Heart right ventricle (tissue), 16 donors: ENCODE data around the gene LGALS8. TPM values are rescaled to one million over a fixed set of nuclear protein-coding genes. Genes with fewer than 3 reads are reported as not detected.

Source experiments
- ATAC-seq, 8 donors: fragments of 200-7000 bp; cut with Tn5 transposase; one replicate each; pipeline ENCODE4 v1.9.1; 2020; ENCODE audit warnings: mild to moderate bottlenecking in 8 of 8, moderate library complexity in 8 of 8, moderate number of reproducible peaks in 1 of 8
- DNase-seq, 2 donors: peaks; one replicate each; pipeline ENCODE4 v3.0.0-alpha.2; 2020
- H3K27ac ChIP-seq, 10 donors: fragments of 200-600 bp; sonication (generic) in 2 of 10; one replicate each; pipeline versions ENCODE4 v1.5.0 to v1.8.0; 2020 to 2022; ENCODE audit warnings: mild to moderate bottlenecking in 3 of 10
- H3K27me3 ChIP-seq, 7 donors: fragments of 200-600 bp; one replicate each; pipeline ENCODE4 v1.8.0; 2021 to 2022; ENCODE audit warnings: mild to moderate bottlenecking in 2 of 7
- H3K36me3 ChIP-seq, 9 donors: fragments of 200-600 bp; sonication (generic) in 1 of 9; one replicate each; pipeline versions ENCODE4 v1.5.0 to v1.8.0; 2020 to 2022; ENCODE audit warnings: mild to moderate bottlenecking in 2 of 9
- H3K4me1 ChIP-seq, 9 donors: fragments of 200-600 bp; sonication (generic) in 1 of 9; one replicate each; pipeline versions ENCODE4 v1.5.0 to v1.8.0; 2020 to 2022; ENCODE audit warnings: mild to moderate bottlenecking in 4 of 9
- H3K4me3 ChIP-seq, 10 donors: fragments of 200-600 bp; sonication (generic) in 2 of 10; one replicate each; pipeline versions ENCODE4 v1.5.0 to v1.8.0; 2020 to 2022; ENCODE audit warnings: mild to moderate bottlenecking in 7 of 10, moderate library complexity in 2 of 10
- H3K9me3 ChIP-seq, 11 donors: fragments of 200-600 bp in 10 of 11; sonication (generic) in 2 of 11; one replicate each; pipeline versions ENCODE4 v1.5.0 to v1.8.0; 2013 to 2022; ENCODE audit warnings: mild to moderate bottlenecking in 2 of 11, control low read depth in 1 of 11, moderate library complexity in 1 of 11
- WGBS, 2 donors: extraction: QIAGEN DNeasy Blood & Tissue Kit; methylation state at CpG; one replicate each; pipeline ENCODE4 v1.1.7; 2013; ENCODE audit warnings: inconsistent platforms in 1 of 2; 5-methylcytosine and 5-hydroxymethylcytosine counted together
- intact Hi-C, 10 donors: fragments of 100-400 bp; cut with DNase I; formaldehyde crosslinking; loops; one replicate each; pipeline versions ENCODE4 v1.11.1 to v1.14.2; 2022
- polyA plus RNA-seq, 2 donors: library from polyadenylated mRNA; stranded (reverse); fragments of 200-250 nt; gene quantifications; one replicate each; pipeline ENCODE4 v1.2.3, GENCODE V29; 2013
- total RNA-seq, 10 donors: library from RNA; stranded (reverse); fragmentation: NEBNext Ultra II Directional in 3 of 10; extraction: Animal tissue kit (Norgen Biotek cat#: 25700) in 3 of 10; gene quantifications; one replicate each; pipeline versions ENCODE4 v1.2.1 to v1.2.4, GENCODE V29; 2021 to 2023
- TF ChIP-seq, protein P1 (sequence below), 9 donors: fragments of 200-600 bp; sonication (generic) in 2 of 9; IDR thresholded peaks; one replicate each; pipeline versions ENCODE4 v1.5.0 to v1.8.0; 2021 to 2022; ENCODE audit warnings: antibody characterized with exemption in 9 of 9, mild to moderate bottlenecking in 5 of 9, moderate library complexity in 1 of 9
- donor health status: Arrhythmogenic right ventricular cardiomyopathy.
- donor health status: ischemic (EF 13 %, LVEDD 7.1; RV severe dilation, severe dysfunction).
- donor health status: healthy with polysubstance abuse.
- donor health status: DM: no; HTN: yes; CAD: no.
- donor health status: DM: no; HTN: no; CAD: no.
- donor health status: ischemic (EF 25% LVEDD 6.9; RV normal size, moderate dysfunction).
- donor health status: ischemic (EF 25% LVEDD 5.7; RV mildly dilated, moderate dysfunction).
- donor health status: healthy.
- donor health status: DM: yes; HTN: yes; CAD: no.
- donor health status: Ischemic cardiomyopathy.
- donor health status: ischemic (EF 35%, LVEDD 5.7; RV mildly dilated, moderate dysfunction).
- donor health status: nonischemic (EF 11% LVEDD 7.7; RV severe dilation, severe dysfunction).
- donor health status: DM: yes; HTN: yes; CAD: no.
- donor health status: PGD.
- donor health status: ischemic (EF 29% LVEDD 5.4; RV normal size, mild dysfunction).
- donor health status: nonischemic (EF 23%, LVEDD 6.1; RV moderate dilation, normal function).

LGALS8 gene
- total and polyA plus RNA-seq, 12 donors: 36.7 to 107 (median 89.7) TPM

DNA sequence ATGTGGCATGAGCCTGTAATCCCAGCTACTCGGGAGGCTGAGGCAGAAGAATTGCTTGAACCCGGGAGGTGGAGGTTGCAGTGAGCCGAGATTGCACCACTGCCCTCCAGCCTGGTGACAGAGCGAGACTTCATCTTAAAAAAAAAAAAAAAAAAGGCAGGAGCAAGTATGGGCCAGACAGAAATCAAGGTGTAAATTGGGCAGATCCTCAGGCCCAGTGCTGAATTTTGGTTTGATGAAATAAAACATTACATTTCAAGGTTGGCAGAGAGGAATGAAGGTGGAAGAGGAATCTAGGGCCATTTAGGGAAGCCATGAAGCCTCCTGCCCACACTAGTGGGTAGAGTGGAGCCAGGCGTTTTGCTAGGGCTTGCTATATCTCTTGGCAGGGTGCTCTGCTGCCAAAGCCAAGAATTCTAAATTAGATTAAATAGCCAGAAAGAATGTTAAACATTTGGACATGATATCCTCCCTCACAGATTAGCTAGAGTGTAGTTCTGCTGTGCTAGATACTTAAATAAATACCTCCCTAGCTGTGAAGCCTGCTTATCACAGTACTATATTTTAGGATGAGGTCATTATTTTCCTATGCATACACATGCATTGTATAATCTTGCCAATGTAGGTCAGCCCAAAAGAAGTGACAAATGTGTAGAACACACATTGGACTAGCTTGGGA lies 16.6 kb upstream of the LGALS8 start:
- DNase-seq (peak in 1 of 2 donors; percentile 54), ATAC-seq (peak; percentile 80 to 96 (median 92))
- Histone ChIP-seq H3K4me3 (no peak overlapping the region), H3K36me3 (no peaks in the 10 kb centered on the region), H3K4me1 (peaks cover 0 to 19% (median 11%) of the 10 kb centered on the region in 9 donors), H3K27me3 (no peaks in the 10 kb centered on the region), H3K27ac (peak overlapping the region; percentile 36 to 90 (median 82)), H3K9me3 (no peaks in the 10 kb centered on the region)
- intact Hi-C loops: no loop called here
- WGBS, 2 donors: 43 to 58% methylated on average over 5 of the region's 5 CpGs
- TF ChIP-seq, protein P1, sequence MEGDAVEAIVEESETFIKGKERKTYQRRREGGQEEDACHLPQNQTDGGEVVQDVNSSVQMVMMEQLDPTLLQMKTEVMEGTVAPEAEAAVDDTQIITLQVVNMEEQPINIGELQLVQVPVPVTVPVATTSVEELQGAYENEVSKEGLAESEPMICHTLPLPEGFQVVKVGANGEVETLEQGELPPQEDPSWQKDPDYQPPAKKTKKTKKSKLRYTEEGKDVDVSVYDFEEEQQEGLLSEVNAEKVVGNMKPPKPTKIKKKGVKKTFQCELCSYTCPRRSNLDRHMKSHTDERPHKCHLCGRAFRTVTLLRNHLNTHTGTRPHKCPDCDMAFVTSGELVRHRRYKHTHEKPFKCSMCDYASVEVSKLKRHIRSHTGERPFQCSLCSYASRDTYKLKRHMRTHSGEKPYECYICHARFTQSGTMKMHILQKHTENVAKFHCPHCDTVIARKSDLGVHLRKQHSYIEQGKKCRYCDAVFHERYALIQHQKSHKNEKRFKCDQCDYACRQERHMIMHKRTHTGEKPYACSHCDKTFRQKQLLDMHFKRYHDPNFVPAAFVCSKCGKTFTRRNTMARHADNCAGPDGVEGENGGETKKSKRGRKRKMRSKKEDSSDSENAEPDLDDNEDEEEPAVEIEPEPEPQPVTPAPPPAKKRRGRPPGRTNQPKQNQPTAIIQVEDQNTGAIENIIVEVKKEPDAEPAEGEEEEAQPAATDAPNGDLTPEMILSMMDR (IDR thresholded peaks at IDR 0.05): no peak

DNA sequence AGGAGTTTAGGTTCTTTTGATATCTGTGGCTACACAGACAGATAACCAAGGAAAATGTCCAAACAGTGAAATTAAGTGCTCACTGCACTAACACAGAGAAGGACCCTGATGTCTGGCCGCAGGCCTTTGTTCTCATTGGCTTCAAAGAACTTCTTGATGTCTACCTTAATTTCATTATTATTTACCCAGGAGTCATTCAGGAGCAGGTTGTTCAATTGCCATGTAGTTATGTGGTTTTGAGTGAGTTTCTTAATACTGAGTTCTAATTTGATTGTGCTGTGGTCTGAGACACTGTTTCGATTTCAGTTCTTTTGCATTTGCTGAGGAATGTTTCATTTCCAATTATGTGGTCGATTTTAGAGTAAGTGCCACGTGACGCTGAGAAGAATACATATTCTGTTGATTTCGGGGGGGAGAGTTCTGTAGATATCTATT lies 15.2 kb upstream of the LGALS8 start:
- no peaks in the 10 kb centered on the region for H3K9me3 ChIP-seq
- DNase-seq: no peak
- no peaks in the 10 kb centered on the region for H3K36me3 ChIP-seq
- TF ChIP-seq, protein P1 (IDR thresholded peaks at IDR 0.05): no peak
- H3K4me1 ChIP-seq: peaks cover 0 to 8% (median 0%) of the 10 kb centered on the region in 9 donors
- WGBS, 2 donors: 85 to 87% methylated on average over 6 of the region's 6 CpGs
- peak overlapping the region in 4 of 10 donors; percentile 28 to 82 (median 64) for H3K27ac ChIP-seq
- no peak for ATAC-seq
- intact Hi-C loops: no loop called here
- no peaks in the 10 kb centered on the region for H3K27me3 ChIP-seq
- H3K4me3 ChIP-seq: no peak overlapping the region

GRCh38 chr1:236509203-236509602 lies 14.6 kb upstream of the LGALS8 start:
- Histone ChIP-seq H3K9me3 (no peaks in the 10 kb centered on the region), H3K27me3 (no peaks in the 10 kb centered on the region), H3K4me1 (peaks cover 0 to 8% (median 0%) of the 10 kb centered on the region in 9 donors), H3K4me3 (no peak overlapping the region), H3K36me3 (no peaks in the 10 kb centered on the region), H3K27ac (peak overlapping the region in 1 of 10 donors; percentile 82)
- DNase-seq (no peak), ATAC-seq (no peak)
- TF ChIP-seq, protein P1 (IDR thresholded peaks at IDR 0.05): no peak
- intact Hi-C loops: no loop called here
- 90 to 98% methylated on average over 1 of the region's 1 CpG for WGBS, 2 donors

- intact Hi-C loops: no loop called here
- H3K27me3 ChIP-seq: no peaks in the 10 kb centered on the region
- no peak for DNase-seq
- H3K4me3 ChIP-seq: no peak overlapping the region
- peaks cover 0 to 8% (median 0%) of the 10 kb centered on the region in 9 donors for H3K4me1 ChIP-seq
- no peaks in the 10 kb centered on the region for H3K36me3 ChIP-seq
- peak overlapping the region in 1 of 10 donors; percentile 82 for H3K27ac ChIP-seq
- WGBS, 2 donors: 75 to 82% methylated on average over 8 of the region's 8 CpGs
- ATAC-seq: no peak
- no peaks in the 10 kb centered on the region for H3K9me3 ChIP-seq
- TF ChIP-seq, protein P1 (IDR thresholded peaks at IDR 0.05): no peak
Observed at GRCh38 chr1:236509647-236510401, 14.0 kb upstream of the LGALS8 start.
